NCI-H1105 treated with DMSO at 0.1 percent for 48 hours (cell line): Measurements from ENCODE around the gene SMAD4.
"Not testable (repeated sequence)": the region's sequence is repeated elsewhere in the genome, so short reads cannot be mapped to it uniquely, and the experiment has no call there.

Source experiments
- DNase-seq: peaks from one replicate; lab custom pipeline; 2025; lab: John Stamatoyannopoulos, UW

The SMAD4 gene

DNA sequence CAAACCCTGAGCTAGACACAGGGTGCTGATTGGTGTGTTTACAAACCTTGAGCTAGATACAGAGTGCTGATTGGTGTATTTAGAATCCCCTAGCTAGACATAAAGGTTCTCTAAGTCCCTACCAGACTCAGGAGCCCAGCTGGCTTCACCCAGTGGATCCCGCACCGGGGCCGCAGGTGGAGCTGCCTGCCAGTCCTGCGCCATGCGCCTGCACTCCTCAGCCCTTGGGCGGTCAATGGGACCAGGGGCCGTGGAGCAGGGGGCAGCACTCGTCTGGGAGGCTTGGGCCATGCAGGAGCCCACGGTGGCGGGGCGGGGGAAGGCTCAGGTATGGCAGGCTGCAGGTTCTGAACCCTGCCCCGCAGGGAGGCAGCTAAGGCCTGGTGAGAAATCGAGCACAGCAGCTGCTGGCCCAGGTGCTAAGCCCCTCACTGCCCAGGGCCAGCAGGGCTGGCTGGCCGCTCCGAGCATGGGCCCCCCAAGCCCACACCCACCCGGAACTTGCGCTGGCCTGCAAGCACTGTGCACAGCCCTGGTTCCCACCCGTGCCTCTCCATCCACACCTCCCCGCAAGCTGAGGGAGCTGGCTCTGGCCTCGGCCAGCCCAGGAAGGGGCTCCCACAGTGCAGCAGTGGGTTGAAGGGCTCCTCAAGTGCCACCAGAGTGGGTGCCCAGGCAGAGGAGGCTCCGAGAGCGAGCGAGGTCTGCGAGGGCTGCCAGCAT is 81.8 kb downstream of the SMAD4 start:
- DNase-seq, result not testable (repeated sequence)

DNA sequence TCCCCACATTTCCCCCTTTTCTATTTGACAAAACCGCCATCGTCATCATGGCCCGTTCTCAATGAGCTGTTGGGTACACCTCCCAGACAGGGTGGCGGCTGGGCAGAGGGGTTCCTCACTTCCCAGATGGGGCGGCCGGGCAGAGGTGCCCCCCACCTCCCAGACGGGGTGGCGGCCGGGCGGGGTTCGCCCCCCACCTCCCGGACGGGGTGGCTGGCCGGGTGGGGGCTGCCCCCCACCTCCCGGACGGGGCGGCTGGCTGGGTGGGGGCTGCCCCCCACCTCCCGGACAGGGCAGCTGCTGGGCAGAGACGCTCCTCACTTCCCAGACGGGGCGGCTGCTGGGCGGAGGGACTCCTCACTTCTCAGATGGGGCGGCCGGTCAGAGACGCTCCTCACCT is 87.0 kb downstream of the SMAD4 start:
- DNase-seq, result not testable (repeated sequence)

DNA sequence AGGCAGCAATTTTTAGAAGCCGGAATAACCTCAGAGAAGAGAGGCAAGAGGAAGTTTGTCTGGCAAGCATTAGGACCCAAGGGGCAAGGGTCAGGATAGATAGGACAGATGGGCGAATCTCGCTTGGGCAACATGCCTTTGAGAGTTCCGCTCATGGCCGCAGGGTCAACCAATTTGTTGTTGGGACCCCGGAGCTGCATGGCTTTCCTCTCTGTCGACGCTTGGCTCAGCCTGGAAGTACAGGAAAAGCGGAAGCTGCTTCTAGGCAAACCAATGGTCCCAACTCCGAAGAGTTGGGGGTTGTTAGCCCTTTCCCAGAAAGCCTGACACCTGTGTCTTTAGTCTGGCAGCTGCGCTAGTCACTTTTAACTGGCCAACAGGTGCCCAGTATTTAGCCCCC is 89.5 kb downstream of the SMAD4 start:
- not testable (repeated sequence) for DNase-seq

DNA sequence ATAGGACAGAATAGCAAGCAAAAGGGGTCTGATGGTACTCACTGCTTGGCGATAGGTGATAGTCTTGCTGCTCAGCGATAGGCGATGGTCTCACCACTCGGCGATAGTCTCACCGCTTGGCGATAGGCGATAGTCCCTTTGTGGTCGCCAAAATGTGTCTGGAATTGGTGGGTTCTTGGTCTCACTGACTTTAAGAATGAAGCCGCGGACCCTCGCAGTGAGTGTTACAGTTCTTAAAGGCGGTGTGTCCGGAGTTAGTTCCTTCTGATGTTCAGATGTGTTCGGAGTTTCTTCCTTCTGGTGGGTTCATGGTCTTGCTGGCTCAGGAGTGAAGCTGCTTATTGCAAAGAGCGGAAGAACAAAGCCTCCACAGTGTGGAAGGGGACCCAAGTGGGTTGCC is 90.0 kb downstream of the SMAD4 start:
- not testable (repeated sequence) for DNase-seq

DNA sequence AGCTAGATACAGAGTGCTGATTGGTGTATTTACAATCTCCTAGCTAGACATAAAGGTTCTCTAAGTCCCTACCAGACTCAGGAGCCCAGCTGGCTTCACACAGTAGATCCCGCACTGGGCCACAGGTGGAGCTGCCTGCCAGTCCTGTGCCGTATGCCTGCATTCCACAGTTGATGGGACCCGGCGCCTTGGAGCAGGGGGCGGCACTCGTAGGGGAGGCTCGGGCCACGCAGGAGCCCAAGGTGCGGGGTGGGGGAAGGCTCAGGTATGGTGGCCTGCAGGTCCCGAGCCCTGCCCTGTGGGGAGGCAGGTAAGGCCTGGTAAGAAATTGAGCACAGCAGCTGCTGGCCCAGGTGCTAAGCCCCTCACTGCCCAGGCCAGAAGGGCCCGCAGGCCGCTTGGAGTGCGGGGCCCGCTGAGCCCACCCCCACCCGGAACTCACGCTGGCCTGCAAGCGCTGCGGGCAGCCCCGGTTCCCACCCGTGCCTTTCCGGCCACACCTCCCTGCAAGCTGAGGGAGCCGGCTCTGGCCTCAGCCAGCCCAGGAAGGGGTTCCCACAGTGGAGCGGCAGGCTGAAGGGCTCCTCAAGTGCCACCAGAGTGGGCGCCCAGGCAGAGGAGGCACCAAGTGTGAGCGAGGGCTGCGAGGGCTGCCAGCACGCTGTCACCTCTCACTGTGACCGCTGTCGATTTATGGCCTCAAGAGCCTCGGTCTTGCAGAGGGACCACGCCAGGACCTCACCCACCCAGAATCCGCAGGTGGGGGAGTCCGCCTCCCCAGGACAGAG is 91.0 kb downstream of the SMAD4 start:
- no peak for DNase-seq

DNA sequence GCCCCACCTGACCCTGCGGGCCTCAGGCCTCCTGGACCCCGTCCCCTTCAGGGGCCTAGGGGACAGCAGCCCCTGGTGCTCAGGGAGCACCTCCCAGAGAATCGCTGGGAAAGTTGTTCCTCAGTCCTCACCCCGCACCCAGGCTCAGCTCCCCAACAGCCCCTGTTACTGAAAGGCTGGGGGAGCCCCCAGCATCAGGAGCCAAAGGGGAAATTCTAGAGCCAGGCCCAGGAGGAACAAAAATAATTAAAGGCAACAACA is 91.5 kb downstream of the SMAD4 start:
- DNase-seq, result no peak

DNA sequence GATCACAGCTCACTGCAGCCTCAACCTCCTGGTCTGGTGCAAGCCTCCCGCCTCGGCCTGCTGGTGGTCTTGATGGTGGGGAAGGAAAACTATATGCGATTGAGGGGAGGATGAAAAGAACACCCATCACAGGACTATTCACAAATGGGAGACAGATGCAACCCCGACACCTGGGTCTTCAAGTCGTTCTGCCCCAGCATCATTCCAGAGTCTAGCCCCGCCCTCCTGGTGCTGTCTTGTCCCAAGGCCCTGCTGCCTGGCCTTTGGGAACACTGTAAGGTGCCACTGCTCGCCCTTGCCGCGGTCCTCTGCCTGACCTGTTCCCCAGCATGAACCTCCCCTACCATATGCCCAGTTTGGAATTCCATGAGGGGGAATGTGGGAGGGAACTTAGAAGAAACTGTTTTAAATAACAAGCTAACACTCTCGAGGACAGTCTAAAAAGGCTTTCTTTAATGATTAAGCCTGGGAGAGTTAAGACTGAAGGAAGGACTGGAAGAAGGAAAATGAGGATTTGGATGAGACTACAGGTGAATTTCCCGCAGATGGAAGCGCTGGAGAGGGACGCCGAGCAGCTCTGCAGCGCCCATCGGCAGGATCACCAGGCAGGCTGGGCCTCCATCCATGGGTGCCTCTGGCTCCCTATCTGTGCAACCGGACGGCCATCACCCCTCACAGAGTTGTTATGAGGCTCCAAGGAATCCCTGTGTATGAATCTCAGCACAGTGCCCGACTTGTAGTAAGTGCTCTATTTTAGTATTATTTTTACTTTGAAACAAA is 92.4 kb downstream of the SMAD4 start:
- no peak for DNase-seq

DNA sequence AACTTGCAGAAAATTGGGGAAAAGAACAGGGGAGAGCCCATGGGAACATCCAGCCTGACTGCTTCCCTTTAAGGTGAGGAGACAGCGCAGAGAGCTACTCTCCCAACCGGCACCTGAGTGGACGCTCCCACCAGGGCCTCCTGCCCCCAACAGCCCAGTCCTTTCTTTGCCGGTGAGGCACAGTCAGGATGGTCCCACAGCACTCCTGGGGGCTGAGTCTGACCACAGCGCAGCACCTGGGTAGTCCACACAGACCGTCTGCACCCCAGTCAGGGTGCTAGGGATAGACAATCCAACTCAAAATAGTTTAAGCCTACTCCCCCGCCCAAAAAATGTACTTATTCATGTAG is 93.0 kb downstream of the SMAD4 start:
- no peak for DNase-seq

DNA sequence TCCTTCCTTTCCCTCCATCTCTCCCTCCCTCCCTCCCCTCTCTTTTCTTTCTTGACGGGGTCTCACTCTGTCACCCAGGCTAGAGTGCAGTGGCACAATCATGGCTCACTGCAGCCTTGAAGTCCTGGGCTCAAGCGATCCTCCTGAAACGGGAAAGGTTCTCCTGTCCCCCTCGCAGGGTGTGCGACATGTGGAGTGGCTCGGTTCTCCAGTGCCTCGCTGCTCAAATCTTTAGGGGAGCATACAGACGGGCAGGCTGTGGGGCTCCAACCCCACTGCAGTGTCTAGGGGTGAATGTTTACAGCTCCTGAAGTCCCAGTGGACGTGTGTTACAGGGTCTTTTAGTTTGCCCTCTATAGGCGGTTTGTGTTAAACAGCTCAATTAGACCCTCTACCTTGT is 93.5 kb downstream of the SMAD4 start:
- DNase-seq, result no peak

DNA sequence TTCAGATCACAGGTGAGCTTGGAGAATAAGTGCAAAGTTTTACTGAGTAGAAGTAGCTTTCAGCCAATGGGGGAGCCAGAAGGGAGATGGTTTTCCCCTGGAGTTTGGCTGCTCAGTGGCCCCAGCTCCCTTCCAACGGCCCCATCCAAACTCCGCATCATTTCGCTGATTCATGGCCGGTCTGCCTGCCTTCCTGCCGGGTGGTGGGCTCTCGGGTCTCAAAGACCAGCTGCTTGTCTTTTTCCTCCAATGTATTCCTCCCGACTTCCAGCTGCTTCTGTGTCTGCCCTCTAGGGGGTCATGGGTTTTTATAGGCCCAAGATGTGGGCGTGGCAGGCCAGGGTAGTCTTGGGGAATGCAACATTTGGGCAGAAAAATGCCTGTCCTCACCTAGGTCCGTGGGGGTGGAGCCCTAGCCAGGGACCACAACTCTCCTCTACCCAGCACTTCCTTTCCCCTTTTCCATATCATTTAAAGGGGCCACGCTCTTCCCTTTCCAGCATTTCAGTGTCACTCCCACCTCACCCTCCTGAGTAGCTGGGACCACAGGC is 94.0 kb downstream of the SMAD4 start:
- no peak for DNase-seq

DNA sequence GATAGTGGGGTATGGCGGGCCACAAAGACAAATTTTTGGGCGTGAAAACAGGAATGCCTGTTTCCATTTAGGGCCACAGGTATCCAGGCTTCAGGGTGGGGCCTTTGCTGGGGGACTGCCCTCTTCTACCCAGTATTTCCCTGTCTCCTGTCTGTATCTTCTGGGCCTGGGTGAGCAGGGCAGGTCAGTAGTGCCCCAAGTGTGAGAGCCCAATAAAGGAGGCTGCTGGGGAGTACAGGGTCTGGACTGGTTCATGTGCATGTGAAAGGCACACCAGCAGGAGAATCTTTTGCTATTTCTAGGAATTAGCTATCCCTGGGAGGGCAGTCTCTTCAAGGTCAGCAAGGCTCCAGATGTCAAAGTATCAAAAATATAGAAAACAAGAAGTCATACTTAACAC is 96.0 kb downstream of the SMAD4 start:
- no peak for DNase-seq

DNA sequence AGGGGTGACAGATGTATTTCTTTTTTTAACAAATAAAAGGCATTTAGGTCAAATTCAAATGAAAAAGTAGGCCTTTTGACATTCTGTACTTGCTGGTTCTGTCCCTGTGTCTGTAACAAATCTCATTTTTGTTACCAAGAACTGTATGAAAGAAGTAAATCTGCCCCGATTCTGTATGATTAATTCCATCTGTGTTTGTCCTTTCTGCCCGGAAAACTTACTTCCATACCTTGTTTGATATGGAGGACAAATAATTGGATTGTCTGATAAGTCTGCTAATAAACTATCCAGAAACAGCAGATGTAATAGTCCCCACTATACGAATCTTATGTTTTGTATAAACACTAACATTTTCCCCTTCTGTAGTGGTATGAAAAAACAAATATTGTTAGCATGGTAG is 97.7 kb downstream of the SMAD4 start:
- DNase-seq, result no peak

DNA sequence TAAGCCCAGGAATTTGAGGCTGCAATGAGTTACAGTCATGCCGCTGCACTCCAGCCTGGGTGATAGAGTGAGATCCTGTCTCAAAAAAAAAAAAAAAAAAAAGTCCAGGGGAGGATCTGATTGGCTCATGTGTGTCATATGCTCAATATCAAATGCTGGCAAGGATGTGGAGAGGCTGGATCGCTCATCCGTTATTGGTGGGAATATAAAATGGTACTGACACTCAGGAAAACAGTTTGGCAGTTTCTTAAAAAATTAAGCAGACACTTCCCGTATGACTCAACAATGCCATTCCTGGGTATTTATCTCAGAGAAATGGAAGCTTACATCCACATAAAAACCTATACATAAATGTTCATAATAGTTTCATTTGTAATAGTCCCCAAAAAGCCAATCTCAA is 98.5 kb downstream of the SMAD4 start:
- DNase-seq, result no peak

DNA sequence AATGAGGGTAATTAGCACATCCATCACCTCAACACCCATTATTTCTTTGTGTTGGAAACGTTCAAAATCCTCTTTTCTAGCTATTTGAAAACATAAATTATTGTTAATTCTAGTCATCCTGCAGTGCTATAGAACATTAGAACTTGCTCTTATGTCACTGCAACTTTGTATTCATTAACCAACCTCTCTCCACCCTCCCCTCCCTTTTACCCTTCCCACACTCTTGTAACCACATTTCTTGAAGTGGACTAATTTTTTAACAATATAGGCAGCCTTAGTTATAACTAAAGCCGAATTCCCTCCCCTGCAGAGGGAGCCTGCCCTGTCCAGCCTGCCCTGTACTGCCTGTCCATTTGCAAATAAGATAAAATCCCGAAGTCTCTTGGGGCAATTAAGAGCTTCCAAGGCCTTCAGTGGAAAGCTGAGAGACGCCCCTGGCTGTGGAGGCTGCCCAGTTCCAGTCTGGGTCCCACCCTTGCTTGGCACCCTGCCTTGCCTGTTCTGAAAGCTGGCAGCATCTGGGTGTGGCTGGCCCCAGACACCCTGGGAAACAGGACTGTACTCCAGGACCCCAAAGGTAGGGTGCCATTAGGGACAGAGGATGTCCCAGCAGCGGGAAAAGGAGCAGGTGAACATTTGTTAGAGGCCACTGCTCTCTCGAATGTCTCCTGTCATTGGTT is 102.4 kb downstream of the SMAD4 start:
- no peak for DNase-seq

DNA sequence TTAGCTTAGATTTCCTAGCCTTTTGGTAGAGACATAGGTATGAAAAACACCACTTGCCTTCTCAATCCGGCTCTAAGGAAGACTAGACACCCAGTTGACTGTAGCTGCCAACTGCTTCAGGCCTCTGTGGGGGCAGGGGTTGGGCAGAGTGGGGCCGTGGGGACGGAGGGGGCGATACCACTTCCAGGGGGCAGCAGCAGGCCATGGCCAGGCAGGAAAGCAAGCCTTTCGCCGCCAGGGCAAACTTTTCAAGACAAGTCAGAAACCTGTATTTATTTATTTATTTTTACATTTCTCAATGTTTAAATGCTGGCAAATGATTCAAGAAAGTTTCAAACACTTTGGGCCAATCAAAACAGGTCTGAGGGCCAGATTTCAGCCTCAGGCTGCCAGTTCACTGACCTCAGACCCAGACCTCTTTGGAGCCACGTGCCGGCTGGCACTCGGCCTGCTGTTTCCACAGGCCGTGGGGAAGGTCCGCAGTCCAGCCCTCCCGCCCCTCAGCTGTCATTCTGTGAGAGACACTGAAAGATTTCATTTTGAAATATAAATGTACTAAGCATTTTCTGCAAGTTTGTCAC is 103.7 kb downstream of the SMAD4 start:
- DNase-seq, result no peak
